ENCODE results near the gene PROX1. TPM values are rescaled to one million over a fixed set of nuclear protein-coding genes. Genes with fewer than 3 reads are reported as not detected.

The PROX1 gene
- total RNA-seq, 1 donor from 2014 or later, result 5.0 TPM

DNA sequence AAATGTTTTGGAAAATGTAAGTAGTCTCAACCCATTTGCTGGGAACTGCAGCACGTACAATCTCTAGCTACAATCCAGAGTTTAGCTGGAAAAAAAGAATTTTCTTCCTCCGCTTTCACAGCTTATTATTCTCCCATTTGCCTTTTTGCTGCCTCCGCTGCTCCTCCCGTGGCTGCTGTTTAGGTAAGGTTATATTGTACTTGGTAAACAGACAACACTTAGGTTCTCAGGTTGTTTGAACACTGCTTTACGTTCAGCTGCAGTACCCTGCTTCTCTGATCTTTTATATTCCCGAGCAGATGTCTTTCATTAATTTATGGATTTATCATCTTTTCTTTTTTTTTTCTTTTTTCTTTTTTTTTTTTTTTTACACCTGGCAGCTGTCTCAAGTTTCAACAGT, 14.3 kb downstream of the PROX1 start:
- TF ChIP-seq EZH2 (IDR thresholded peaks at IDR 0.05), result no peak
- TF ChIP-seq, protein P1, sequence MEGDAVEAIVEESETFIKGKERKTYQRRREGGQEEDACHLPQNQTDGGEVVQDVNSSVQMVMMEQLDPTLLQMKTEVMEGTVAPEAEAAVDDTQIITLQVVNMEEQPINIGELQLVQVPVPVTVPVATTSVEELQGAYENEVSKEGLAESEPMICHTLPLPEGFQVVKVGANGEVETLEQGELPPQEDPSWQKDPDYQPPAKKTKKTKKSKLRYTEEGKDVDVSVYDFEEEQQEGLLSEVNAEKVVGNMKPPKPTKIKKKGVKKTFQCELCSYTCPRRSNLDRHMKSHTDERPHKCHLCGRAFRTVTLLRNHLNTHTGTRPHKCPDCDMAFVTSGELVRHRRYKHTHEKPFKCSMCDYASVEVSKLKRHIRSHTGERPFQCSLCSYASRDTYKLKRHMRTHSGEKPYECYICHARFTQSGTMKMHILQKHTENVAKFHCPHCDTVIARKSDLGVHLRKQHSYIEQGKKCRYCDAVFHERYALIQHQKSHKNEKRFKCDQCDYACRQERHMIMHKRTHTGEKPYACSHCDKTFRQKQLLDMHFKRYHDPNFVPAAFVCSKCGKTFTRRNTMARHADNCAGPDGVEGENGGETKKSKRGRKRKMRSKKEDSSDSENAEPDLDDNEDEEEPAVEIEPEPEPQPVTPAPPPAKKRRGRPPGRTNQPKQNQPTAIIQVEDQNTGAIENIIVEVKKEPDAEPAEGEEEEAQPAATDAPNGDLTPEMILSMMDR (IDR thresholded peaks at IDR 0.05), result no peak
- TF ChIP-seq EZH2phosphoT487 (IDR thresholded peaks at IDR 0.05), result no peak
- DNase-seq (ENCODE audit: low spot score), result no peak
- Histone ChIP-seq H3K27me3 (no peaks in the 10 kb centered on the region), H3K27ac (no peak overlapping the region), H4K20me1 (ENCODE audit: low read depth) (no peaks in the 10 kb centered on the region), H2AFZ (replicated peaks) (no peak overlapping the region), H3K9me3 (ENCODE audit: low read depth) (no peaks in the 10 kb centered on the region), H3K4me2 (no peak overlapping the region), H3K79me2 (ENCODE audit: low read depth) (no peaks in the 10 kb centered on the region), H3K9ac (no peak overlapping the region), H3K36me3 (no peaks in the 10 kb centered on the region), H3F3A (ENCODE audit: low read depth) (no peaks in the 10 kb centered on the region), H3K4me1 (peaks cover 9% of the 10 kb centered on the region), H3K4me3 (no peak overlapping the region)
- peaks cover 12% of the 10 kb centered on the region for H3K4me1 Mint-ChIP-seq
- H3K27me3 Mint-ChIP-seq (ENCODE audit: insufficient read depth, low read depth), result peaks cover 2% of the 10 kb centered on the region
- no peak overlapping the region for H3K27ac Mint-ChIP-seq
- no peaks in the 10 kb centered on the region for H3K9me3 Mint-ChIP-seq
- H3K36me3 Mint-ChIP-seq, result peaks cover 13% of the 10 kb centered on the region
- no peak overlapping the region for H3K4me3 Mint-ChIP-seq

DNA sequence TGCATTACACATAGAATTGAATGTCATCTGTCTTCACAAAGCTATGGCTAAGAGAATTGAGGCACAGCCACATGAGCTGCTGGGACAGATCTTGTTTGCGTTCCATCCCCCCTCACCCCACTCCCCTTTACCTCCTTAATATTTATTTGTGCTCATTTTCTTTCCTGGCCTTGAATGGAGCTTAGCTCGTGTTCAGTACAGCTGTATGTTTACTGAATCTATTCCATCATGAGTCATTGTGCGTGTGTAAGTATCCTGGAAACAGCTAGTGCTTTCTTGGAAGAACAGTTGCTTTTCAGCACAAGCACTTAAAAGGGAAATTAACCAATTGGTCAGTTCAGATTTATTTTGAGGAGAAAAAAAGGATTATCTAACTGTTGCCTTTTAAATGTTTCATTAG, 14.7 kb downstream of the PROX1 start:
- peak overlapping the region; percentile 31 for H3K27ac Mint-ChIP-seq
- Histone ChIP-seq H3K79me2 (ENCODE audit: low read depth) (no peaks in the 10 kb centered on the region), H3K4me1 (peaks cover 9% of the 10 kb centered on the region), H4K20me1 (ENCODE audit: low read depth) (no peaks in the 10 kb centered on the region), H3K27me3 (no peaks in the 10 kb centered on the region), H3K4me3 (no peak overlapping the region), H3K9ac (no peak overlapping the region), H3K4me2 (no peak overlapping the region), H3K36me3 (no peaks in the 10 kb centered on the region), H3F3A (ENCODE audit: low read depth) (no peaks in the 10 kb centered on the region), H3K9me3 (ENCODE audit: low read depth) (no peaks in the 10 kb centered on the region), H3K27ac (no peak overlapping the region), H2AFZ (replicated peaks) (no peak overlapping the region)
- TF ChIP-seq EZH2phosphoT487 (IDR thresholded peaks at IDR 0.05) (no peak), EZH2 (IDR thresholded peaks at IDR 0.05) (no peak)
- TF ChIP-seq, protein P1 (IDR thresholded peaks at IDR 0.05), result no peak
- H3K4me3 Mint-ChIP-seq, result no peak overlapping the region
- H3K27me3 Mint-ChIP-seq (ENCODE audit: insufficient read depth, low read depth), result peaks cover 2% of the 10 kb centered on the region
- peaks cover 12% of the 10 kb centered on the region for H3K4me1 Mint-ChIP-seq
- H3K36me3 Mint-ChIP-seq, result peaks cover 9% of the 10 kb centered on the region
- H3K9me3 Mint-ChIP-seq, result no peaks in the 10 kb centered on the region
- no peak for DNase-seq (ENCODE audit: low spot score)

DNA sequence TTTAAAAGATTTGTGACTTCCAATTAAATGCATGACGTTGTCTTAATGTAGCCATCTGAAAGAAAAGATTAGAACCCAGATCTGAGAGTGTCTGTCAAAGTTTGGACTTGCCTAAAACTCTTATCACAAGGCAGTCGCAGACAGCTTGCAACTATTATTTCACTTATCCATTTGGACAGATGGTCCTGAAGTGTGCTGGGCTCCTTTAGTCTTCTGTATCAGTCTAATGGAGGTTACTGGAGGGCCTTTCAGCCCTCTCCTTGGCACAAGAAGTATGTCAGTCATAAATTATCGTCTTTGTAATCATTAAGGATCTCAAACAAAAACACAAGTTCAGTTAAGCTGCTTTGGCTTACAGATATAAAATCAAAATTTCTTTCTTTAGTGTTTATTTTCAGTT, 15.5 kb downstream of the PROX1 start:
- H3K27ac Mint-ChIP-seq, result no peak overlapping the region
- H3K27ac ChIP-seq, result no peak overlapping the region

More for the DNA sequence above, 15.5 kb downstream of the PROX1 start:
- H3K27me3 ChIP-seq, result no peaks in the 10 kb centered on the region
- Mint-ChIP-seq H3K27me3 (ENCODE audit: insufficient read depth, low read depth) (peaks cover 2% of the 10 kb centered on the region), H3K9me3 (no peaks in the 10 kb centered on the region), H3K36me3 (peaks cover 4% of the 10 kb centered on the region), H3K4me1 (peaks cover 14% of the 10 kb centered on the region), H3K4me3 (no peak overlapping the region)
- H3F3A ChIP-seq (ENCODE audit: low read depth), result no peaks in the 10 kb centered on the region
- H3K4me1 ChIP-seq, result peaks cover 10% of the 10 kb centered on the region
- H3K79me2 ChIP-seq (ENCODE audit: low read depth), result no peaks in the 10 kb centered on the region
- no peak for DNase-seq (ENCODE audit: low spot score)
- H3K4me3 ChIP-seq, result no peak overlapping the region
- H3K9ac ChIP-seq, result no peak overlapping the region
- H3K4me2 ChIP-seq, result no peak overlapping the region
- no peak for TF ChIP-seq EZH2phosphoT487 (IDR thresholded peaks at IDR 0.05)
- TF ChIP-seq, protein P1 (IDR thresholded peaks at IDR 0.05), result no peak
- no peak for TF ChIP-seq EZH2 (IDR thresholded peaks at IDR 0.05)
- no peaks in the 10 kb centered on the region for H3K36me3 ChIP-seq
- H3K9me3 ChIP-seq (ENCODE audit: low read depth), result no peaks in the 10 kb centered on the region
- H4K20me1 ChIP-seq (ENCODE audit: low read depth), result no peaks in the 10 kb centered on the region
- no peak overlapping the region for H2AFZ ChIP-seq (replicated peaks)

All from neural progenitor cell (in vitro differentiated cells).